OCI-LY7 (cell line): ENCODE measurements around the gene REPIN1. TPM values are rescaled to one million over a fixed set of nuclear protein-coding genes. Genes with fewer than 3 reads are reported as not detected.
A peak's percentile ranks its signal among the peaks of the same experiment; 100 is the strongest.

ENCODE experiments used
- BruUV-seq: library from RNA; stranded (reverse); fragments of 400-500 nt; replicated peaks from 2 replicates; lab custom pipeline; 2021; lab: Mats Ljungman, UMichigan
- CTCF ChIA-PET: fragments of 300-600 bp; sonication (Branson Sonifier 250); formaldehyde crosslinking; loops from one replicate; lab custom pipeline; 2022; ENCODE audit warnings: antibody characterized with exemption; ENCODE audit not compliant: unreplicated experiment; lab: Charles Lee
- POLR2A ChIA-PET: fragments of 300-600 bp; sonication (Branson Sonifier 250); formaldehyde crosslinking; loops from one replicate; lab custom pipeline; 2022; ENCODE audit warnings: antibody characterized with exemption; lab: Charles Lee
- DNase-seq: peaks from one replicate; pipeline ENCODE4 v3.0.0-alpha.2; 2015; ENCODE audit warnings: low spot score
- H2AFZ ChIP-seq: fragments of 200-600 bp; sonication (generic), shearing (Covaris generic); 2 replicates; pipeline ENCODE4 v1.6.1; 2014; ENCODE audit warnings: mild to moderate bottlenecking, antibody characterized with exemption, low read length, moderate library complexity
- H3K27ac ChIP-seq: fragments of 200-600 bp; sonication (generic); 2 replicates; pipeline ENCODE4 v1.5.1; 2014; ENCODE audit warnings: mixed run types, low read depth, mild to moderate bottlenecking, moderate library complexity, low read length, inconsistent platforms; ENCODE audit not compliant: poor library complexity, severe bottlenecking
- H3K36me3 ChIP-seq: fragments of 200-600 bp; sonication (generic); 2 replicates; pipeline ENCODE4 v1.6.1; 2014; ENCODE audit warnings: mild to moderate bottlenecking, antibody characterized with exemption, low read length, moderate library complexity, mixed read lengths; ENCODE audit not compliant: insufficient read depth
- H3K4me1 ChIP-seq: fragments of 200-600 bp; sonication (generic); 2 replicates; pipeline ENCODE4 v1.5.1; 2014; ENCODE audit warnings: mild to moderate bottlenecking, low read length; ENCODE audit not compliant: insufficient read depth, poor library complexity, severe bottlenecking
- H3K4me2 ChIP-seq: fragments of 200-600 bp; sonication (generic); 2 replicates; pipeline ENCODE4 v1.6.1; 2014; ENCODE audit warnings: mild to moderate bottlenecking, low read length
- H3K4me3 ChIP-seq: fragments of 200-600 bp; sonication (generic); 2 replicates; pipeline ENCODE4 v1.5.1; 2014; ENCODE audit warnings: mild to moderate bottlenecking, low read depth, low read length; ENCODE audit not compliant: poor library complexity, severe bottlenecking
- H3K79me2 ChIP-seq: fragments of 200-600 bp; sonication (generic); 2 replicates; pipeline ENCODE4 v1.6.1; 2016; ENCODE audit warnings: low read depth, mild to moderate bottlenecking, low read length, moderate library complexity, mixed read lengths; ENCODE audit not compliant: insufficient read depth
- H3K9me2 ChIP-seq: fragments of 200-600 bp; sonication (generic); 2 replicates; pipeline ENCODE4 v1.6.1; 2016; ENCODE audit warnings: mild to moderate bottlenecking, low read length, mixed read lengths; ENCODE audit not compliant: insufficient read depth
- H3K9me3 ChIP-seq: fragments of 200-600 bp; sonication (generic); 2 replicates; pipeline ENCODE4 v1.6.1; 2014; ENCODE audit warnings: mild to moderate bottlenecking, mixed run types, low read length, mixed read lengths
- H4K20me1 ChIP-seq: fragments of 200-600 bp; sonication (generic); 2 replicates; pipeline ENCODE4 v1.6.1; 2014; ENCODE audit warnings: mild to moderate bottlenecking, antibody characterized with exemption, low read length, moderate library complexity, mixed read lengths; ENCODE audit not compliant: insufficient read depth
- CTCF ChIP-seq: fragments of 200-600 bp; sonication (generic); conservative IDR thresholded peaks from 2 replicates; pipeline ENCODE4 v1.5.1; 2014; ENCODE audit warnings: mild to moderate bottlenecking, antibody characterized with exemption, low read length, moderate library complexity, mixed read lengths
- EZH2phosphoT487 ChIP-seq: fragments of 200-600 bp; sonication (generic); IDR thresholded peaks from 2 replicates; pipeline ENCODE4 v1.6.1; 2018; ENCODE audit warnings: low read depth, borderline replicate concordance, mild to moderate bottlenecking, mixed run types, antibody characterized with exemption, low read length, moderate library complexity, mixed read lengths
- intact Hi-C: fragments of 100-400 bp; cut with micrococcal nuclease; formaldehyde crosslinking; loops from one replicate; pipeline ENCODE4 v1.10.0; 2022; ENCODE audit not compliant: unreplicated experiment
- total RNA-seq, 2 experiments: library from RNA; depleted of rRNA in 1 of 2; stranded (reverse); fragments of >200 nt in 1 of 2; shearing (Covaris generic) in 1 of 2; gene quantifications; 2 replicates each; pipeline ENCODE4 v1.2.3, GENCODE V29; 2014 to 2022

The REPIN1 gene
- total RNA-seq, 2 experiments from 2014 or later, result 19.0 to 46.2 TPM

- H3K4me3 ChIP-seq, result no peak overlapping the region
- H3K4me1 ChIP-seq, result peaks cover 4% of the 10 kb centered on the region
- no peak for DNase-seq
- TF ChIP-seq CTCF, result no peak
- TF ChIP-seq EZH2phosphoT487, result no peak
- H3K9me3 ChIP-seq, result no peaks in the 10 kb centered on the region
- H3K9me2 ChIP-seq, result no peaks in the 10 kb centered on the region
- H3K79me2 ChIP-seq, result no peaks in the 10 kb centered on the region
- no peak overlapping the region for H3K27ac ChIP-seq
- H3K36me3 ChIP-seq, result no peaks in the 10 kb centered on the region
- no TSS peak for BruUV-seq
- CTCF ChIA-PET, result no interaction called here
- H3K4me2 ChIP-seq, result no peak overlapping the region
- H4K20me1 ChIP-seq, result no peaks in the 10 kb centered on the region
- no peak overlapping the region for H2AFZ ChIP-seq
- POLR2A ChIA-PET, result interaction anchor here (0.6 kb wide), 1 partner anchor 39 kb away, joined by 4 read pairs; no protein-coding TSS in a partner anchor
- intact Hi-C loops, result no loop called here
Measured at GRCh38 chr7:150388306-150388705, 19.7 kb downstream of the REPIN1 start.

GRCh38 chr7:150388709-150389531 is 20.3 kb downstream of the REPIN1 start:
- CTCF ChIA-PET, result no interaction called here
- TSS peak; percentile 51 for BruUV-seq
- H3K27ac ChIP-seq, result no peak overlapping the region
- no peak overlapping the region for H2AFZ ChIP-seq
- H4K20me1 ChIP-seq, result no peaks in the 10 kb centered on the region
- H3K4me3 ChIP-seq, result no peak overlapping the region
- H3K9me3 ChIP-seq, result no peaks in the 10 kb centered on the region
- H3K79me2 ChIP-seq, result no peaks in the 10 kb centered on the region
- no peaks in the 10 kb centered on the region for H3K4me1 ChIP-seq
- no peaks in the 10 kb centered on the region for H3K9me2 ChIP-seq
- intact Hi-C loops, result no loop called here
- H3K4me2 ChIP-seq, result no peak overlapping the region
- TF ChIP-seq EZH2phosphoT487, result no peak
- TF ChIP-seq CTCF, result 0 out of 2 replicates have a peak, but pooled peaks have one; percentile 33
- DNase-seq, result no peak
- POLR2A ChIA-PET, result interaction anchor here (0.6 kb wide), 1 partner anchor 38 kb away, joined by 4 read pairs; no protein-coding TSS in a partner anchor
- H3K36me3 ChIP-seq, result no peaks in the 10 kb centered on the region

GRCh38 chr7:150389532-150389816 is 20.9 kb downstream of the REPIN1 start:
- H3K4me2 ChIP-seq, result no peak overlapping the region
- no peaks in the 10 kb centered on the region for H3K9me3 ChIP-seq
- TF ChIP-seq EZH2phosphoT487, result no peak
- TF ChIP-seq CTCF, result no peak
- H4K20me1 ChIP-seq, result no peaks in the 10 kb centered on the region
- no peak for DNase-seq
- no peaks in the 10 kb centered on the region for H3K4me1 ChIP-seq
- POLR2A ChIA-PET, result no interaction called here
- BruUV-seq, result no TSS peak
- H2AFZ ChIP-seq, result no peak overlapping the region
- no peaks in the 10 kb centered on the region for H3K36me3 ChIP-seq
- H3K9me2 ChIP-seq, result no peaks in the 10 kb centered on the region
- H3K27ac ChIP-seq, result no peak overlapping the region
- no peak overlapping the region for H3K4me3 ChIP-seq
- no peaks in the 10 kb centered on the region for H3K79me2 ChIP-seq
- CTCF ChIA-PET, result no interaction called here
- intact Hi-C loops, result no loop called here
